Tibial nerve (tissue), 4 donors: ENCODE measurements around the gene SHB.

Source experiments
- CTCF ChIP-seq, 5 experiments: fragments of 200-600 bp in 3 of 5; fragments of 450-650 bp in 2 of 5; sonication (generic) in 3 of 5; IDR thresholded peaks; one replicate each; pipeline ENCODE4 v1.5.1; 2016 to 2019; ENCODE audit warnings: antibody characterized with exemption in 5 of 5, mild to moderate bottlenecking in 3 of 5, moderate library complexity in 2 of 5
- EP300 ChIP-seq, 2 donors: sonication (generic); formaldehyde crosslinking; IDR thresholded peaks; one replicate each; pipeline ENCODE4 v1.6.1; 2017; ENCODE audit warnings: antibody characterized with exemption in 2 of 2, mild to moderate bottlenecking in 1 of 2
- POLR2A ChIP-seq, 2 donors: fragments of 450-650 bp; IDR thresholded peaks; one replicate each; pipeline ENCODE4 v1.6.1; 2017; ENCODE audit warnings: antibody characterized with exemption in 2 of 2, mild to moderate bottlenecking in 2 of 2, moderate library complexity in 2 of 2

GRCh38 chr9:38075272-38075671 lies 6.2 kb upstream of the SHB start:
- TF ChIP-seq CTCF (IDR thresholded peaks at IDR 0.05) (no peak), POLR2A (IDR thresholded peaks at IDR 0.05) (no peak), EP300 (IDR thresholded peaks at IDR 0.05) (no peak)
